IMR-90 (cell line): ENCODE results near the gene RTKN. TPM values are rescaled to one million over a fixed set of nuclear protein-coding genes. Genes with fewer than 3 reads are reported as not detected.

ENCODE experiments used
- ATAC-seq: fragments of 200-7000 bp; cut with Tn5 transposase; 2 replicates; pipeline ENCODE4 v1.9.1; 2020; ENCODE audit warnings: low read depth, mild to moderate bottlenecking, moderate library complexity
- BruUV-seq: library from RNA; stranded (reverse); fragments of 400-500 nt; replicated peaks from 2 replicates; lab custom pipeline; 2021; lab: Mats Ljungman, UMichigan
- CTCF ChIA-PET: fragments of 300-600 bp; formaldehyde crosslinking; extraction: SDS; loops from one replicate; lab custom pipeline; 2021; ENCODE audit warnings: antibody characterized with exemption; lab: Yijun Ruan, JAX
- POLR2A ChIA-PET: fragments of 300-600 bp; sonication (Branson Sonifier 250); formaldehyde crosslinking; loops from one replicate; lab custom pipeline; 2022; ENCODE audit warnings: antibody characterized with exemption; ENCODE audit not compliant: unreplicated experiment; lab: Charles Lee
- DNase-seq: peaks from one replicate; pipeline ENCODE4 v3.0.0; 2013
- H2AFZ ChIP-seq: replicated peaks from 2 replicates; pipeline ENCODE3; 2013; ENCODE audit warnings: low read length, mild to moderate bottlenecking; ENCODE audit not compliant: poor library complexity
- H2AK5ac ChIP-seq: 2 replicates; pipeline ENCODE4 v1.6.1; 2013; ENCODE audit warnings: low read depth, low read length, inconsistent platforms
- H2AK9ac ChIP-seq: replicated peaks from 2 replicates; pipeline ENCODE3; 2013; ENCODE audit warnings: mild to moderate bottlenecking, low read depth, low read length, moderate library complexity; ENCODE audit not compliant: poor library complexity
- H2BK120ac ChIP-seq: 2 replicates; pipeline ENCODE4 v1.6.1; 2013; ENCODE audit warnings: low read depth, low read length, inconsistent platforms
- H2BK15ac ChIP-seq: 3 replicates; pipeline ENCODE4 v1.6.1; 2013; ENCODE audit warnings: low read depth, low read length, inconsistent platforms
- H2BK20ac ChIP-seq: 2 replicates; pipeline ENCODE4 v1.6.1; 2013; ENCODE audit warnings: low read depth, mild to moderate bottlenecking, inconsistent platforms, low read length, moderate library complexity
- H2BK5ac ChIP-seq: 2 replicates; pipeline ENCODE4 v1.6.1; 2013; ENCODE audit warnings: mild to moderate bottlenecking, low read depth, low read length, inconsistent platforms; ENCODE audit not compliant: poor library complexity, severe bottlenecking
- H3K14ac ChIP-seq: replicated peaks from 2 replicates; pipeline ENCODE4 v1.6.1; 2013; ENCODE audit warnings: low read depth, low read length, inconsistent platforms
- H3K18ac ChIP-seq: 2 replicates; pipeline ENCODE4 v1.6.1; 2013; ENCODE audit warnings: low read depth, low read length, control low read depth
- H3K23ac ChIP-seq: 2 replicates; pipeline ENCODE4 v1.6.1; 2013; ENCODE audit warnings: low read depth, low read length, inconsistent platforms
- H3K27ac ChIP-seq: 2 replicates; pipeline ENCODE4 v1.5.1; 2013; ENCODE audit warnings: mild to moderate bottlenecking, control low read depth, low read length; ENCODE audit not compliant: insufficient read depth
- H3K27me3 ChIP-seq: 2 replicates; pipeline ENCODE4 v1.6.1; 2013; ENCODE audit warnings: low read length; ENCODE audit not compliant: control insufficient read depth, insufficient read depth
- H3K36me3 ChIP-seq: 2 replicates; pipeline ENCODE4 v1.6.1; 2013; ENCODE audit warnings: low read length, mixed read lengths; ENCODE audit not compliant: control insufficient read depth, insufficient read depth
- H3K4ac ChIP-seq: 2 replicates; pipeline ENCODE4 v1.6.1; 2013; ENCODE audit warnings: low read depth, low read length, inconsistent platforms
- H3K4me1 ChIP-seq: 2 replicates; pipeline ENCODE4 v1.6.1; 2013; ENCODE audit warnings: low read length, mixed read lengths; ENCODE audit not compliant: control insufficient read depth, insufficient read depth
- H3K4me2 ChIP-seq: 2 replicates; pipeline ENCODE4 v1.6.1; 2013; ENCODE audit warnings: low read depth, mild to moderate bottlenecking, control low read depth, low read length, moderate library complexity
- H3K4me3 ChIP-seq: 2 replicates; pipeline ENCODE4 v1.5.1; 2013; ENCODE audit warnings: low read depth, mild to moderate bottlenecking, control low read depth, low read length, moderate library complexity; ENCODE audit not compliant: insufficient read depth
- H3K56ac ChIP-seq: 2 replicates; pipeline ENCODE4 v1.6.1; 2013; ENCODE audit warnings: low read length, inconsistent platforms; ENCODE audit not compliant: insufficient read depth; ENCODE audit errors: extremely low read depth
- H3K79me1 ChIP-seq, 2 experiments: 2 replicates each; pipeline ENCODE4 v1.6.1; 2013; ENCODE audit warnings: low read length in 2 of 2, inconsistent platforms in 1 of 2, low read depth in 1 of 2
- H3K9ac ChIP-seq: 2 replicates; pipeline ENCODE4 v1.6.1; 2013; ENCODE audit warnings: low read depth, low read length, control low read depth
- H3K9me1 ChIP-seq: 2 replicates; pipeline ENCODE4 v1.6.1; 2013; ENCODE audit warnings: low read length, inconsistent platforms; ENCODE audit not compliant: insufficient read depth
- H3K9me3 ChIP-seq: 2 replicates; pipeline ENCODE4 v1.6.1; 2013; ENCODE audit warnings: low read length; ENCODE audit not compliant: control insufficient read depth, insufficient read depth
- H4K20me1 ChIP-seq: 2 replicates; pipeline ENCODE4 v1.6.1; 2013; ENCODE audit warnings: low read length, inconsistent platforms; ENCODE audit not compliant: insufficient read depth
- H4K5ac ChIP-seq: 2 replicates; pipeline ENCODE4 v1.6.1; 2013; ENCODE audit warnings: mild to moderate bottlenecking, low read depth, low read length, control low read depth
- H4K8ac ChIP-seq, 2 experiments: 2 replicates each; pipeline ENCODE4 v1.6.1; 2013; ENCODE audit warnings: low read depth in 2 of 2, low read length in 2 of 2, control low read depth in 1 of 2, inconsistent platforms in 1 of 2
- H4K91ac ChIP-seq: 2 replicates; pipeline ENCODE4 v1.6.1; 2013; ENCODE audit warnings: low read depth, low read length, inconsistent platforms; ENCODE audit not compliant: insufficient read depth
- RCOR1 ChIP-seq: IDR thresholded peaks from 2 replicates; pipeline ENCODE4 v1.6.1; 2012; ENCODE audit warnings: mild to moderate bottlenecking, low read length, improper control_type of control experiment; ENCODE audit not compliant: insufficient replicate concordance
- WGBS, 2 experiments: methylation state at CpG; one replicate each; pipeline versions ENCODE4 v1.1.5 to v1.1.7; 2013; ENCODE audit warnings: missing lambda C conversion rate in 2 of 2; ENCODE audit not compliant: insufficient read length in 1 of 2; ENCODE audit errors: extremely low coverage in 2 of 2; 5-methylcytosine and 5-hydroxymethylcytosine counted together
- dilution Hi-C: fragments of 300-500 bp; cut with HindIII; formaldehyde crosslinking; loops from one replicate; pipeline ENCODE4 v1.14.3; 2018; ENCODE audit warnings: low sequenced_read_pairs; ENCODE audit not compliant: unreplicated experiment
- in situ Hi-C: fragments of 300-500 bp; cut with MboI; formaldehyde crosslinking; loops from 3 replicates; pipeline ENCODE4 v1.14.3; 2019; ENCODE audit warnings: low sequenced_read_pairs, inconsistent platforms, mixed read lengths
- intact Hi-C: fragments of 100-400 bp; cut with micrococcal nuclease; formaldehyde crosslinking; loops from 2 replicates; pipeline ENCODE4 v1.10.0; 2022
- polyA plus RNA-seq, 3 experiments: library from polyadenylated mRNA; depleted of rRNA; stranded (reverse); fragments of >200 nt; gene quantifications; 2 replicates each; pipeline ENCODE4 v1.2.3, GENCODE V29; 2012; ENCODE audit warnings: low replicate concordance in 1 of 3
- total RNA-seq: library from RNA; depleted of rRNA; stranded (reverse); fragments of >200 nt; gene quantifications from 2 replicates; pipeline ENCODE4 v1.2.3, GENCODE V29; 2012

Gene RTKN
- total and polyA plus RNA-seq, 2 of the 4 experiments (the other 2 are of a cell fraction): 11.1 to 19.7 TPM

GRCh38 chr2:74419345-74419744, 22.4 kb downstream of the RTKN start:
- H3K56ac ChIP-seq: no peak overlapping the region
- no peak overlapping the region for H3K23ac ChIP-seq
- no peak overlapping the region for H2AK9ac ChIP-seq
- ATAC-seq: no peak
- BruUV-seq: no TSS peak
- H2BK5ac ChIP-seq: no peak overlapping the region
- H3K4me3 ChIP-seq: no peak overlapping the region
- no peak overlapping the region for H3K4me2 ChIP-seq
- peaks cover 2 to 8% of the 10 kb centered on the region in 2 experiments; a peak in 2 of 4 replicates for H3K79me1 ChIP-seq
- ChIA-PET POLR2A (no interaction called here), CTCF (no interaction called here)
- no peak overlapping the region for H3K9ac ChIP-seq
- DNase-seq: no peak
- dilution Hi-C loops (no loop called here), intact Hi-C loops (no loop called here), in situ Hi-C loops (no loop called here)
- peaks cover 18% of the 10 kb centered on the region for H3K27me3 ChIP-seq
- no peak overlapping the region for H3K14ac ChIP-seq
- no CpG with 5 or more reads among the region's 1 CpG for WGBS, 2 experiments
- H2AK5ac ChIP-seq: no peak overlapping the region
- H2BK20ac ChIP-seq: no peak overlapping the region
- no peak overlapping the region for H3K27ac ChIP-seq
- H3K9me1 ChIP-seq: peaks cover 4% of the 10 kb centered on the region
- H2AFZ ChIP-seq: no peak overlapping the region
- H3K4ac ChIP-seq: no peak overlapping the region
- no peak overlapping the region for H3K18ac ChIP-seq
- no peaks in the 10 kb centered on the region for H3K36me3 ChIP-seq
- H4K91ac ChIP-seq: no peak overlapping the region
- H2BK15ac ChIP-seq: no peak overlapping the region
- H4K8ac ChIP-seq: no peak overlapping the region
- no peaks in the 10 kb centered on the region for H3K9me3 ChIP-seq
- peaks cover 3% of the 10 kb centered on the region for H3K4me1 ChIP-seq
- no peak overlapping the region for H4K5ac ChIP-seq
- TF ChIP-seq RCOR1: no peak
- no peak overlapping the region for H2BK120ac ChIP-seq
- H4K20me1 ChIP-seq: no peaks in the 10 kb centered on the region
